ENCODE data around the gene MBNL1.

MBNL1 gene

DNA sequence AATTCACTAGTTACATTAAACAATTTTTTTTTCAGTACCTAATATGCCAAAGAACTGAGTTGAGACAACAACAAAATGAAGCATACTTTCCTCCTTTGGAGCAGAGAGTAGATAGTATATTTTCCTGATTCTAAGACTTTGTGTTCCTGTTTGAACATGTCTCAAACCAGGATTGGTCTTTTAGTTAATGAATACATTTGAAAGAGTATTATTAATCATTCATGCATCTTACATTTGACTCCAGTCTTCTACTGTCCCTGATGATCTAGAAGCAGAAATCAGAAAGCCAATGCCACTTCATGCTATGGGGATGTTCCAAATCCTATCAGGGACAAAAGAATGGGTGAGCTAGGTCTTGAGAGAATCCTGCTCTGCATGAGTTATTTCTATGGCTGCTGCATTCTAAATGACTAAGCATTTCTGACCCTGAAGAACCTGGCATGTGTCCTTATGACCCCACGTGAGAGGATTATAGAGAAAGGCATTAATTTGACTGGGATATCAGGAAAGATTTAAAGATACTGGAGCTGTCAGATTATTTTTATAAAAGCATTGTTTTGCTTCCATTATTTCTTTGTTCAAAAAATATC is 32.9 kb upstream of the MBNL1 start:
- DNase-seq (ENCODE audit: low read depth), result peak; percentile 74
- TF ChIP-seq CTCF (conservative IDR thresholded peaks at IDR 0.05; ENCODE audit: control insufficient read depth, insufficient read depth, low read depth, low read length), result no peak
- no peak overlapping the region for H3K4me3 ChIP-seq (ENCODE audit: control insufficient read depth, low read depth, low read length)

GRCh38 chr3:152236716-152237115 is 32.0 kb upstream of the MBNL1 start:
- no peak overlapping the region for H3K4me3 ChIP-seq (ENCODE audit: control insufficient read depth, low read depth, low read length)
- DNase-seq (ENCODE audit: low read depth), result peak; percentile 76
- TF ChIP-seq CTCF (conservative IDR thresholded peaks at IDR 0.05; ENCODE audit: control insufficient read depth, insufficient read depth, low read depth, low read length), result no peak

DNA sequence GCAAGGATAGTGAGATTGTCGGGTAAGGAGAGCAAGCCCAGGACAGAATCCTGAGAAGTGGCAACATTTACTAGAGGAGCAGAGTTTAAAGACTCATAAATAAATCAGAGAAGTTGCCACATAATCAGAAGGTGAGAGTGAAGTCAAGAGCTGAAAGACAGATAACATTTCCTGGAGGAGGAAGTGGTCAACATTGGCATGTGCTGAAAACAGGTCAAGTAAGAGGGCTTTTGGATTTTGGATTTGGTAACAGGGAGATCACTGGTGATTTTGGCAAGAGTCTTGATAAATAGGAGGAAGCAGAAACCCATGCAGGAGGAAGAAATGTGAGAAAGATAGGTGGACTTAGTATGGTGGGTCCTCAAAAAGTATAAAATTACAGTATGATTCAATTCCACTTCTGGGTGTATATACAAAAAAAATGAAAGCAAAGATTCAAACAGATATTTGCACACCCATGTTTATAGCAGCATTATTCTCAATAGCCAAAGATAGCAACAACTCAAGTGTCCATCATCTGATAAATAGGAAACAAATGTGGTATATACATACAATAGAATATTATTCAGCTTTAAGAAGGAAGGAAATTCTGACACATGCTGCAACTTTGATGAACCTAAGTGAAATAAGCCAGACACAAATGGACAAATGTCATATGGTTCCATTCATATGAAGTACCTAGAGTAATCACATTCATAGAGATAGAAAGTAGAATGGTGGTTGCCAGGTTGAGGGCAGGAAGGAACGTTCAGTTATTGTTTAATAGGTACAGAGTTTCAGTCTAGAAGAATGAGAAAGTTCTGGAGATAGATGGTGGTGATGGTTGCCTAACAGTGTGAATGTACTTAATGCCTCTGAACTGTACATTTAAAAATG is 27.3 kb upstream of the MBNL1 start:
- DNase-seq (ENCODE audit: low read depth), result no peak
- TF ChIP-seq CTCF (conservative IDR thresholded peaks at IDR 0.05; ENCODE audit: control insufficient read depth, insufficient read depth, low read depth, low read length), result no peak
- H3K4me3 ChIP-seq (ENCODE audit: control insufficient read depth, low read depth, low read length), result no peak overlapping the region

DNA sequence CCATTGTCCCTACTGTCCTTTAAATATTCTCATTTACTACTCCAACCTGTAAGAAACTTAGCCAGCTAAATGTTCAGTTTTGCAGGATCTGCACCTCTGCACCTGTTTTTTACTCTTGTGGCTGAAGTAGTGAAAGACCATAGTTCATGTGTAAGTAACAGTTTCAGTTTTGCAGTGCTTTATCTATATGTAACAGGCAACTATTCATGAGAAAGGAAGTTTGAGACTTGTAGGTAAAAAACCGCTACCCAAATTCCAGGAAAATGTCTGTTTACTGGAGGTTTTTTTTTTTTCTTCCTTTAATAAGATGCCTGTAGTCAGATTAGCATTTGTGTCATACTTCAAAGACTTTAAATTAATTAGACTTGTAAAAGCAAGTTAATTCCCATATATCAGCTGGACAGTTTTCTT is 25.4 kb upstream of the MBNL1 start:
- no peak for DNase-seq (ENCODE audit: low read depth)
- TF ChIP-seq CTCF (conservative IDR thresholded peaks at IDR 0.05; ENCODE audit: control insufficient read depth, insufficient read depth, low read depth, low read length), result no peak
- no peak overlapping the region for H3K4me3 ChIP-seq (ENCODE audit: control insufficient read depth, low read depth, low read length)

DNA sequence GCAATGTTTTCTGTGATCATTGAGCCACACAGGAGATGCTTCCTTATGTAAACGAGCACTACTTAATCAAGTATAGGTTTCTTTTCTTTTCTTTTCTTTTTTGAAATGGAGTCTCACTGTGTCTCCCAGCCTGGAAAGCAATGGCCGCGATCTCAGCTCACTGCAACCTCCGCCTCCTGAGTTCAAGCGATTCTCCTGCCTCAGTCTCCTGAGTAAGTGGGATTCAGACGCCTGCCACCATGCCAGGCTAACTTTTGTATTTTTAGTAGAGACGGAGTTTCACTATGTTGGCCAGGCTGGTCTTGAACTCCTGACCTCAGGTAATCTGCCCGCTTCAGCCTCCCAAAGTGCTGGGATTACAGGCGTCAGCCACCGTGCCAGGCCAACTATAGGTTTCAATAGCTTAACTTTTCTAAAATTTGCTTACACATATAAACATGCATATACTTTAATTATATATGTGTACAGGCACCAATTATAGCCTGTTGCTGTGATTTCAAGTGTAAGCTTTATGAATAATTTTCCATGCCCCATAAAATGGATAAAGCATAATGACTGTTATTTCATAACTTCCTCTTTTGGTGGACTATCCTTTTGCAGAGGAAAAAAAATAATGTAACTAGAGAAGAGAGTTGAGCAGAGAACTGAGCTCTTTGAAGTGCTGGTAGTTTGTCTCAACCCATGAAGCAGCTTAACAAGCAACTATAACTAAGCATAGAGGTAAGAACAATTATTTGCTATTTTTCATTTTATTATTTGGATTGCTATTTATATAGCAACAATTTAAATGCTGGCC is 24.8 kb upstream of the MBNL1 start:
- no peak overlapping the region for H3K4me3 ChIP-seq (ENCODE audit: control insufficient read depth, low read depth, low read length)
- no peak for TF ChIP-seq CTCF (conservative IDR thresholded peaks at IDR 0.05; ENCODE audit: control insufficient read depth, insufficient read depth, low read depth, low read length)
- no peak for DNase-seq (ENCODE audit: low read depth)

DNA sequence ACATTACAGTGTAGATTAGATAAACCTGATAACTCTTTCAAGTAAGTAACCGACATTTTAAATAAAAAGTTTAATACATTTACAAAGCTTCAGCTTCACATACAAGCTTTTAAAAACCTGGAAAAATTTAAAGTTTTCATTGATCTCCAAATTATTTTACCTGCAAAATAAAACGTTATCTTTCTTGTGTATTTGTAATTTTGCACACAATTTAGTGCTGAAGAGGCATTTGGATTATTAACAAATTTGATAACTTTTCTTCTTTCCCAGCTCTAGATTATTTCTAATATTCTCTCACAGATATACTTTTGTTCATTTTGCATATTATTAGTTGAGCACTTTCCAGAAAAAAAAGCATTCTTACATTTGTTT is 24.2 kb upstream of the MBNL1 start:
- TF ChIP-seq CTCF (conservative IDR thresholded peaks at IDR 0.05; ENCODE audit: control insufficient read depth, insufficient read depth, low read depth, low read length), result no peak
- no peak overlapping the region for H3K4me3 ChIP-seq (ENCODE audit: control insufficient read depth, low read depth, low read length)
- no peak for DNase-seq (ENCODE audit: low read depth)
